Cerebellar cortex (tissue), 1 donor: ENCODE data around the gene ATP10A.

Experiments
- DNase-seq: peaks from one replicate; pipeline ENCODE4 v3.0.0-alpha.2; 2015; ENCODE audit warnings: low spot score

The ATP10A gene

DNA sequence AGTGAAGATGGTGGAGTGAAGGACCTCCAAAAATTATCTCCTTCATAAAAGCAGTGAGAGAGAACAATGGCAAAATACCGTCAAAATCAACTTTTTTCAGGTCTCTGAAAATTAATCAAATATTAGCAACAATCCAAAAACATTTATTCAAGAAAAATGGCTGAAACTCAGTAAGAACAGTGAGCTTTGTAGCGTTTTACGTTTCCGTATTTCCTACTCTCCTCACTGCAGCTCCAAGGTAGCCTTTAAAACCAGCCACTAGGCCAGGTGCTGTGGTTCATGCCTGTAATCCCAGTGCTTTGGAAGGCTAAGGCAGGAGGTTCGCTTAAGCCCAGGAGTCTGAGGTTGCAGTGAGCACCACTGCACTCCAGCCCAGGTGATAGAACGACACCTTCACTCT lies 38.5 kb downstream of the ATP10A start:
- DNase-seq, result no peak

DNA sequence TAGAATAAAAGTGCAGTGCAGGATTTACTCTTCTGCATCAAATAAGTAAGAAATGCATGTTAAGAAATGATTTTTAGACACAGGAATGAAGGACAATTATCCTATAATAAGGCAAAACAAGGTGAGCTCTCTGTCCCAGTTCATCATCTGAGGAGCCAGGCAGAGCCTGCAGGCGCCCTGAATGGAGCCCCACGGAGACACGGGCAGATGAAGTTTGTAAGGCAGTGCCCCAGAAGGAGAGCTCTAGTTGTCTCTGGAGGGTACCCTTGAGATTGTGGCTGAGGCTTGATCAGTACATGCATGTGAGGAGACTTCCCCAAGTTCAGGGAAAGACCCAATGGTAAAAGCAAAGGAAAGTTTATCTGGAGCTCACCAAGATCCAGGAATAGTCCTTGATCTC lies 50.3 kb downstream of the ATP10A start:
- DNase-seq, result no peak

DNA sequence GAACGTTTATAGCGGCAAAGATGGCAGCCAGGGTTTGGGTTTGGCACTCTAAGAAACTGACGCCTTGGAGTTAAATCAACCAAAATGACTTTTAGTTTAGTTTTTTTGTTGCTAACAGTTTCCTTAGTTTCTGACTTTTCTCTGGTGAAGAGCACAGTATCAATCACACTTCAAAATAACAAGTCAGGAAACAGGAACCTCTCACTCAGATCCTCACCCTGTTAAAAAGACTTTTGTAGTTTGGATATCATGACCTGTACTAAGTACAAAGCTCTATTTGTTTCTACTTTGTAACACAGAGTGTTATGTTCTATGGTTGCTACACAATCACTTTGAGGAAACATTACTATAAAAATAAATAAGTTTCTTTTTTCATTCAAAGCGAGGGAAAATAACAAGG lies 51.1 kb downstream of the ATP10A start:
- no peak for DNase-seq

DNA sequence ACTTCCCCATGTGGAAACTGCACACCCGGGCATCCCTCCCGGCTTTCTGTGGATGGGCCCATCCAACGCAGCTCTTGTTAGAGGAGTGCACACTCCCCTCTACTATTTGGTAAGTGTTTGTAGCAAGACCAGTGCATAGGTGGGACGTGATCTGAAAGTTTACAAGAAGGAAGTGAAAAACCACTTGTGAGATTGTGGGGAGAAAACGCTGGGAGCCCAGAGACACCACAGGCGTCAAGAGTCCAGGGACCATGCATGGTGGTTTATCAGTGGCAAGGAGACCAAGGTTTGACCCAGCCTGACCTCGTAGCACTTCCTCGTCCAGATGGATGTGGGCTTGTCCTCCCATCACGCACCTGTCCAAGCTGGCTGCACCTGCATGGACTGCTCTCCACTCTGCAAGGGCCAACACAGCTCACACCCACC lies 51.6 kb downstream of the ATP10A start:
- no peak for DNase-seq

DNA sequence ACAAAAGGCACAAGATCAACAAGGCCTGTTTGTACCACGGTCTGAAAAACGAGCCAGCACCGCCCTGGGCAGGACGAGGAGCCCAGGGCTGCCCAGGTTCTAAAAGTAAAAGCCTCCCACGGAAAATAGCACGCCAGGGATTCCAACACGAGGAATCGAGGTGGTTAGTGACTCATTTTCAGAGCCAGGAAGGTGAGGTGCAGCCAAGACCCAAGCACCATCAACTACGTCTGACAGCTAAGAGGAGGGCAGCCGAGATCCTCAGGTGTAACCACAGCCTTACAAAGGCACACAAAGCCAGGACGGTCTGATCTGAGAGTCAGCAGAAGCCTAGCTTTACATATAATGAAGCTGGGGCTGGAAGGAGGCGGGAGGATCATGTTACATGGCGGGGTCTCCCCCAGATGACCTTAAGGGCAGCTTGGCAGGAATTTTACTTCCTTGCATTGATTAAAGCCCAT lies 52.5 kb downstream of the ATP10A start:
- DNase-seq, result no peak

DNA sequence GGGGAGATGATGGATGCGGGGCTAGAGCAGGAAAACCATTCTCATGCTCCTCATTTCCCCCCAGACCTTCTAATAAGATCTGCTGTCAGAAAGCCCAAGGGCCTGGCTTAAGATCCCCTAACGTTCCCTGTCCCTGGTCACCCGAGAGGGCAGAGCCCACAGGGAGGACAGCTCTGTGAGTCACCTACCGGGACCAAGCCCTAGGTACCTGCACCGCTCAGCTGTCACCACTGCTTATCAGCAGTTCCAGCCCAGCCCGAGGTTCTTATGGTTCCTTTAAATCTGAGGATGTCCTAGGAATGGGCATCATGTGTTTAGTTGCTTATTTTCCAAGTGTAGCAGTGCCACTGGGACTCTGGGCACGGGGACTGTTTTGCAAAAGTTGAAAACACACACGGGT lies 53.0 kb downstream of the ATP10A start:
- no peak for DNase-seq

DNA sequence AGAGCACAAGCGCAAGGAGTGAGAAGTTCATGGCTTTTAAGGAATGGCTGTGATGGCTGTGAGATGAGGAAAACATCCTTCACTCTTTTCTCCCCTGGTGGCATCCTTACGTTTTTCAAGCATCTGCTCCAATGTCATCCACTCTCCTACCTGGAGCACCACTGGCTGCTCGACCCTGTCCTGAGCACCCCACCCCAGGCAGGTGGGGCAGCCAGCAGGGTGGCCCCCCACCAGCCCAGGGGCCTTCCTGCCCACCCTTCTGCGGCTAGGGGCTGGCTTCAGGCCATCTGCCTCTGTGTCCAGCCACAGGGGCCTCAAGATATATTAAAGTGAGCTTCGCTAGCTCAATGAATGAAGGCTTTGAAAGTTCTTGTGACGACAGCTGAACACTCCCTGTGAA lies 56.1 kb downstream of the ATP10A start:
- DNase-seq, result no peak

DNA sequence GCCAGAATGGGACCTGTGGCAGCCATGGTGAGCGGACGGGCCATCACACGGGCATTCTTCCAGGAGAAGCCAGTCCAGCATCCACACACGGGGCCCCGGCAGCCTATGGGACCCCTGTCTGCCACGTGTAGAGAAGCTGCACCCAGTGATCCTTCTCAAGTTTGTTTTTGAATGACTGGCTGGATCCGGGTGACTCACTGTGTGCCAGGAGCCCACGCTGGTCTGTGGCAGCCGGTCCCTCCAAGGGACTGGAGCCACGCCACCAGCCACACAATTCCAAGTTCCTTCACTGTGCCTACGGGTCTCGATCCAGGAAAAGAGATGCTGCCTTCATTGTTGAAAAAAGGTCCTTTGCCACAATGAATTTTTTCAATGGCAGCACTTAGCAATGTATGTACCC lies 58.1 kb downstream of the ATP10A start:
- DNase-seq, result peak; percentile 53

DNA sequence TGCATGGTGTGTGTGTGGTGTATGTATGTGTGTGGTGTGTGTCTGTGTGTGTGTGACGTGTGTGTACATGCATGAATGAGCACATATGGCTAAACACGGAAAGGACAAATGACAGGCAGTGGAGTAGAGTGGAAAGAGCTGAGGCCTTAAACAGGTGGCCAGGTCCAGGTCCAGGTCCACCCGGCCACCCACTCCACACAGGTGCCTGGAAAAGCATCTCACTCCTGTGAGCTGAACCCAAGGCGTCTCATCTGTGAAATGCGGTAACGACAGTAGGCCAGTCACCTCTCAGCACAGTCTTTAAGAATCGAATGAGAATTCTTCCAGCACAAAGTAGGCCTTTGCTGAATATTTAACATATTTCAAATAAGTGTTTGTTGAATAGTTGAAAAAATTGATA lies 58.7 kb downstream of the ATP10A start:
- no peak for DNase-seq

DNA sequence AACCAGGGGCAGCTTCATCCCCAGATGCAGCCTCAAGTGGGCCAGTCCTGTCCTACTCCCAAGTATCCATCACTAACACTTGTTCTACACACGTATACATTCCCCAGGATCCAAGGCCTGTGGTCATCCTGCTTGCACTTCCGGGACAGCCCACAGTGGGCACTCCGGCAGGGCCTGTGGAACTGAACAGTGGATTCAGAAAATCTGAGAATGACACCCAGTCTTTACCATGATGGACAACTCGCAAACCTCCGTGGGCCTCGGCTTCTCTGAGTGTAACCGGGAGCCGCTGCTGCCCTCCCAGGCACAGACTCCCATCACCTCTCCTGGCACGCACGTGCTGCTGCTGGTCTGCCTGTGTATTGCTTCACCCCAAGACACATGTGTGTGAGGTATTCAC lies 59.6 kb downstream of the ATP10A start:
- DNase-seq, result no peak

DNA sequence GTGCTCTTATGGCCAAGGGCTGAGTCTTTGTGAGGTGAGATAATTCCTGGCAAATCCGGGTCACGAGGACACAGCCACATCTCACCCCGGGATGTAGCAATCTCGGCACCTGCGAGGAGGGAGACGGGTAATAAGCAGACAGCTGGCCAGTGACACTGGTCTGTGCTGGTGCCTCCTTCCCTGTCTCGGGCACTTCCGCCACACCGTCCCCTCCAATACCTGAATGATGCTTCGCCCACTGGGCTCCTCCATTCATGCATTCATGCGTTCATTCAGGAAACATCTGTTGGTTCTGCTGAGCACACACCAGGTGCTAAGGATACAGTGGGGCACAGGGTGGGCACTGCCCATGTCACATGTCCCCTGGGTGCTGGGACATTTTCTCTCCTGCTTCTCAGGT lies 60.1 kb downstream of the ATP10A start:
- no peak for DNase-seq

DNA sequence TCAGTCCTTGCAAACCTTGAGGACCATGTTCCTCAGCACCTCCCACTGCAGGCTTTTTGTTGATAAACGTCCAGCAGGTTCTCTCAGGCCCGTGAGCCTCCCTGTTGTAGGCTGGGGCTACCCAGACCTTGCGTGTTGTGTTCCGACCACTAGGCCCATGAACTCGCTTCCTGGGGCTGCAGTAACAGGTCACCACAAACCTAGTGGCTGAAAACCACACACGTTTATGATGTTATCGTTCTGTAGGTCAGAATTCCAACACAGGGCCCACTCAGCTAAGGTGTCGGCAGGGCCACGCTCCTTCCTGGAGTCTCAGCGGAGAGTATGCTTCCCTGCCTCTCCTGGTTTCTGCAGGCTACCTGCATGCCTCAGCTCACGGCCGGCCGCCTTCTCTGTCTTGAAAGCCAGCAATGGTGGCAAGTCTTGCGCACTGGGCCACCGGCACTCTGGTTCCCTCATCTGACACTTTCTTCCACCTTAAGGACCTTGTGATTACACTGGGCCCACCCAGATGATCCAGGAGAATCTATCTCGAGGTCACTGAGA lies 60.8 kb downstream of the ATP10A start:
- DNase-seq, result no peak

DNA sequence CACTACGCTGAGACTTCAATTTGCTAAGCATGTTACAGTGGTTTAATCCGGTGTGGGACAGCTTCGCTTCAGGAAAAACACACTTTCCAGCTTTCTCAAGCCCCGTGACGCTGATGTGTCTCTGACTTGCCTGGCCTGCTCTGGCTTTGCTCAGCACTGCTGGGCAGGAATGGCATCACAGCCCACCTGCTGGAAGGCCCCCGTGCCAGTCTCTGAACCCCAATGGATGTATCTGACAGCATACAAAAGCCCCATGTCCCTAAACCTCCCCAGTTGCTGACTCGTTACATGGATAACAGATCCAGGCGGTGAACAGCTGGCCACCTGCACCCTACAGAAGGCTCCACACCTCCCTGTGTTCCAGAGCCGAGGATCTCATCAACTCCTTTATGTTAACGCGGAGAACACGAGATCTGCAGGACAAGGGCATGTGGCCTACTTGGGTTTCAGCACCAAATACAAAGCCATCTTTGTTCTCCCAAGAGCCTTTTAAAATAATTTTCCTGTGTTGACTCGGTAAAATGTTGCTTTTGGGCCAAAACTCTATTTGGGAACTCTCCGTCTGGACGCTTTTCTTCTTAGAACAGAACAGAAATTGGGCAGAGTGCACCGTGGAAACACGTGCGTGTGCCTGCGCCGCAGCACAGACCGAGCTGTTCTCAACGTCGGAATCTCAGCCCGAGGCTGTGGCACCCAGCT lies 61.4 kb downstream of the ATP10A start:
- DNase-seq, result no peak

DNA sequence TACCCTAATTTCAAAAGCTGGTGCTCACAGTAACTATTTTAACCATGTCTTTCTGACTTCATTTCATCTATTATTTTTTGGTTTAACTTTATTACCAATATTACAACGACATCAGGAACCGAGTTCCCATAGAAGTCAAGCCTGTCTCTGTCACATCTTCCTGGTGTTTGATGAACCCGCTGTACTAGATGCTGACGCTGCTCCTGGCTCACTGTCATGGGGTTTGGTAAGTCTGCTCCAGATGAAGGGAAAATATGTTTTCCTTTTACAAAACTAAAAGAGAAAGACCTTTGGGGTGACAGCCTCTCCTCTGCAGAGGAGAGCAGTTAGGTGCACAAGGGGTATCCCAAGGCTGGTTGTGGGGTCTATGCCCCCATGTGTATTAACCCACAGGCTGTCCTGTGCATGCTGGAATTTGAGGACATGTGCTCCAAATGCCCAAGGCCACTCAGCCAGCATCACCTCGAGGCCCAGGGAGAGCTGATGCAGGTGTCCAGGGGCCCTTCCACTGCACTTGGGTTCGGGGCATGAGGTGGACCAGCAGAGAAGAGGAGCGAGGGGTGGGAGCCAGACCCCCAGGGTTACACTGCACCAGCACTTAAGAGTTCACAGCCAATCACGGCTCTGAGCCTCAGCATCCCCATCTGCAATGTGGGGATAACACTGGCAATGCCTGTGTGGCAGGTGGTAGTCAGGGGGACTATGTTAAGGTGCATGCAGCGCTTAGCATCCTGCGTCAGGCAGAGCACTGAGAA lies 62.2 kb downstream of the ATP10A start:
- no peak for DNase-seq

DNA sequence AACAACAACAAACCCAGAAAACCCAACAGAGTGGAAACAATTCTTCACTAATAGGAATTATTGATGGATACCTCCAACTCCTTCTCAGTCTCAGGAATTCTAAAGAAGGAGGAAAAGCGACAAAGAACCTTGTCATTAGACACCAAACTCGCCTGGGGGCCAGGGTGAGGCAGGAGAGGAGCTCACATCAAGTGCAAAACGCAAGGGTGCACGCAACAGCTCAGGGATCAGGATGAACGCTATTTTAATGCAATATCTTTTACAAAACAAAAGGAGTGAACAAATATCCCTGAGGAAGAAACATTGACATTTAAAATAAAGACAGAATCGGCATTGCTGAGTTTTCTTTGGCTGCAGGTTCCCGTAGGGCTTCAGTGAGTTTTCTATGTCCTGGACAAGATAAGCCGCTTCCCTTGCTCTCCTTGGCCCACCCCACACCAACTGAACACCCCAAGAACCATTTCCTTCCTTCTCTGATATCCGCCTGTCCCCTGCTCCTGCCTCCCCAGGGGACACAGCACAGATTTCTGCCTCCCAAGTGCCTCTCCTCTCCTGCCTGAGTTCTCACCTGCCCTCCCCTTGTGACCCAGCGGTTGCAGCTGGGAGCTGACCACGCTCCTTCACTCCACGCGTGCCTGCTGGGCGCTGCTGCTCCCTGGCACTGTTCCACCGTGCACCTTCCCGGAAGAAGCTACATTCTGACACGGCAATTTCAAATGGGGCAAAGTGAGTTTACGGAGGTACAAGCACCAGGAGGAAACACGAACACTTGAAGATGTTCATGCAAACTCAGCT lies 63.0 kb downstream of the ATP10A start:
- no peak for DNase-seq

DNA sequence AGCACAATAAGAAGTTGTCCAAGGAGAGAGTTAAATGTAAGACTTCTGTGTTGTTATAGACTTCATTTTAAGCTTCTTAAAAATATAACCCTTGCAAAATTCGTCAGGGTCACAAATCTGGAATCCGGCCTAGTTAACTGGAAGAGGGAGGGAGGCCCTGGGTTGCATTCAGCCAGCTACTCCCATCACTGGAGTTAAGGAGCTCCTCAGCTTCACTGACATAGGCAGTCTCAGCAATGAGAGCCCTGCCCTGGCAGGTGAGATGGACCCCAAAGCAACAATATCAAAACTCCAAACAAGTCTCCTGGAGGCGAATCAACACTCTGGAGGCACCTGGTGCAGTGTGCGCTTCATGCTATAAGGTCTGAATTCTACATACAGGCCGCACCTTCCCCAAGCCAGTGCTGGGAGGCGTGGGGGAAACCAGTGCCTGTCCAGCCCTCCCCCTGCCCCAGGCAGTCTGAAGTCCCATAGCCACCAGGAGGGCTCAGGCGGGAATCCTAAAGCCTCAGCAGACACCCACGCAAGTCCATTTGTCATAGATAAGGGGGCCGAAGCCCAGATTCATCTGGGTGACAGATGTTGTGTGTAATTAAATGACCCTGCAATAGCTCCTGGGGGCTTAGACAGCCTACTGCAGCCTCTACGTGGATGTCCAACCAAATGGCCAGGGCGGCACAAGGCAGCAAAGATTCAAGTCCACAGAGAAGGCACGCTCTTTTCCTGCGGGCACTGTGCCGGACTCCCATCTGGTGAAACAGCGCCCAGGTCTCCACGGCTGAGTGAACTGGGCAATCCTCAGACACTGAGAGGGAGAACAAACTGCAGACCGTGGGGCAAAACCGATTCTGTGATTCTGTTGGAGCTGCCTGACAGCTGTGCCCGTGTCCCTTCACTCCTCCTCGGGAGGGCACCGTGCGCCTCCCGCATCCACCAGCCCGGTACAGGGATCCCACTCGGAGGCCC lies 64.9 kb downstream of the ATP10A start:
- no peak for DNase-seq

DNA sequence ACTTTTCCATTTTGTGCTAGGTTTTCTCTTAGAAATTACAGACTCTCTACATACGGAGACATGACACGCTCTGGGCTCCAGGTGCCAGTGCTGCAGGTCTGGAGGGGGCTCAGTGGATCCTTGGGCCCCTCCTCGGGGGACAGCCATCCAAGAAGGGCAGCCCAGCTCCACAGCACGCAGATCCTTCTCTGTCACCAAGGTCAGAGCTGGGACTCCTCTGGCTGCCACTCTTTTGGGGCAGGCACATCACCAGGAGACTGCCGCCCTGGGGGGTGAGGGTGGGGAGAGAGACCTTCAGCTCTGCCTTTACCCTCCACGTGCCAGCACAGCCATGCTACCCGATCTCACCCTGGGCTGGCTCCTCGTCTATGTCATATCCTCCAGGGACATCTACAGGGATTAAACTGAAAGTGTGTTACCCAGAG lies 65.6 kb downstream of the ATP10A start:
- DNase-seq, result no peak

DNA sequence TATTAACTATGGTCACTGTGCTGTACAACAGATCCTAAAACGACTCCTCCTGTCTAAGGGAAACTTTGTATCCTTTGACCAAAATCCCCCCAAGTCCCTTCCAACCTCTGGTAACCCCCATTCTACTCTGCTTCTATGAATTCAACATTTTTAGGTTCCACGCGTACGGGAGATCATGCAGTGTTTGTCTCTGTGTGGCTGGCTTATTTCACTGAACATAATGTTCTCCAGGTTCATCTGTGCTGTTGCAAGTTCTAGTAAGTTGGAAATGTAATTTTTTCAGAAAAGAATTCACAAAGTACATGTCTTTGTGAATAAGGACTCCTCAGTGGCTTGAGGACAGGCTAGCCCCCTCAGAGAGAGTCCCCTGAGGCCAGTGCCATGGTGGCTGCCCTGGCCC lies 66.1 kb downstream of the ATP10A start:
- DNase-seq, result no peak

DNA sequence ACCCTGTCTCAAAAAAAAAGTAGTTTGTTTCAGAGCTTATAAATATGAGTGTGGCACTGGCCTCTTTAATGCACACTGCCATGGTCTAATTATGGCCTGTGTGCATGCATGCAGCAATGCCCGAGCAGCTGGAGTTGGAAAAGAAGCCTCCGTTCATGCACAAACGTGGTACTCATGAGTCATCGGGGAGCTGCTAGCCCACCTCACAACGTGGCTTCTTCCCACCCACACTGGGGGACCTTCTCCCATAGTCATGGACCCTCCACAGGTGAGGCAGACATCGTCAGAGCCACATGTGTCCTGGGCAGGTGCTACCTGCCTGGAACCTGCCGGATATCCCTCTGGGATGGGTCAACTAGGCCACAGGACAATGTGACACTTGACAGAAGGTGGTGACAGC lies 66.7 kb downstream of the ATP10A start:
- DNase-seq, result no peak

DNA sequence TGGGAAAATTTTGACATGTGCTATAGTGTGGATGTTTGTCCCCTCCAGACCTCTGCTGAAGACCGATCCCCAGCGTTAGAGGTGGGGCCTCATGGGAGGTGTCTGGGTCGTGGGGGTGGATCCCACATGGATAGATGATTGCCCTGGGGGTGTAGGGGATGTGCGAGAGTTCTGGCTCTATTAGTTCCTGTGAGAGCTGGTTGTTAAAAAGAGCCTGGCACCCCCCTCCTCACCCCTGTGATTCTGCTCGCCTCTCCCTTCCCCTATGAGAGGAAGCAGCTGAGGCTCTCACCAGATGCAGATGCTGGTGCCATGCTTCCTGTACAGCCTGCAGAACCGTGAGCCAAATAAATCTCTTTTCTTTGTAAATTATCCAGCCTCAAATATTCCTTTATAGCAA lies 67.4 kb downstream of the ATP10A start:
- no peak for DNase-seq

DNA sequence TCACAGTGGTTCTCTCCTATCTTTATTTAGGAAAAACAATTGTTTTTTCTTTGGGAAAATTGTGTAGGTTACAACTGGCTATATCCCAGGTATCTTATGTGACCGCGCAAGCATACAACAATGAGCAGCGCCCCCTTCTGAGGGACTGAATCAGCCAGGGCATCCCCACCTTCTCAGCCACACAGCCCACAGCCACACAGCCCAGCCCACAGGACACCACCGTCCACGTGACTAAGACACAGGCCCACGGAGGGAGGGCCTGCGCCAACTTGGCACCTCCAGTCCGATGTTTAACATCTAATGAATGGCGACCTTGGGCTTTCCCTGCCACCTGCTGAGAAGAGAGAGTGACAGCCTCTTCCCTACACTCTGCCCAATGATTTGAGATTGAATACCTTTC lies 68.1 kb downstream of the ATP10A start:
- DNase-seq, result no peak
